K562 (cell line): ENCODE data around the gene SMAP2. TPM values are rescaled to one million over a fixed set of nuclear protein-coding genes. Genes with fewer than 3 reads are reported as not detected.

ENCODE experiments used
- CXXC5 ChIP-seq: fragments of 250-450 bp; sonication (Bioruptor Pico); IDR thresholded peaks from 2 replicates; pipeline ENCODE4 v1.8.0; 2022; ENCODE audit warnings: inconsistent platforms, mild to moderate bottlenecking, moderate library complexity
- DPF2 ChIP-seq: fragments of 450-650 bp; IDR thresholded peaks from 2 replicates; pipeline ENCODE4 v1.6.1; 2016
- FOXK2 ChIP-seq, 2 experiments: fragments of 450-650 bp; IDR thresholded peaks in 1 of 2; conservative IDR thresholded peaks in 1 of 2; 2 replicates each; pipeline ENCODE4 v1.6.1; 2016; ENCODE audit warnings: low read depth in 2 of 2, mild to moderate bottlenecking in 1 of 2
- FOXM1 ChIP-seq, 2 experiments: fragments of 450-650 bp in 1 of 2; sonication (generic) in 1 of 2; formaldehyde crosslinking in 1 of 2; IDR thresholded peaks; 2 replicates each; pipeline versions ENCODE4 v1.6.1 to v1.9.0; 2017 to 2022; ENCODE audit warnings: low read depth in 2 of 2, mild to moderate bottlenecking in 2 of 2, missing genetic modification reagents in 1 of 2, moderate library complexity in 1 of 2
- FOXP1 ChIP-seq: sonication (generic); formaldehyde crosslinking; IDR thresholded peaks from 2 replicates; pipeline ENCODE4 v1.8.0; 2022; ENCODE audit warnings: mild to moderate bottlenecking, missing genetic modification reagents
- HDGF ChIP-seq: fragments of 450-650 bp; IDR thresholded peaks from 2 replicates; pipeline ENCODE4 v1.6.1; 2016
- HES1 ChIP-seq: fragments of 450-650 bp; IDR thresholded peaks from 2 replicates; pipeline ENCODE4 v1.6.1; 2016; ENCODE audit warnings: low read depth, mild to moderate bottlenecking, moderate library complexity
- HINFP ChIP-seq: fragments of 450-650 bp; conservative IDR thresholded peaks from 2 replicates; pipeline ENCODE4 v1.6.1; 2016; ENCODE audit warnings: missing genetic modification characterization, low read depth, mild to moderate bottlenecking, control low read depth, missing compliant biosample characterization
- KDM1A ChIP-seq, 2 experiments: fragments of 450-650 bp; IDR thresholded peaks; 2 replicates each; pipeline ENCODE4 v1.6.1; 2016; ENCODE audit warnings: mild to moderate bottlenecking in 2 of 2
- PATZ1 ChIP-seq: fragments of 250-450 bp; sonication (Bioruptor Pico); IDR thresholded peaks from 2 replicates; pipeline ENCODE4 v1.5.0; 2020; ENCODE audit warnings: mild to moderate bottlenecking, borderline replicate concordance
- PCBP1 ChIP-seq: fragments of 200-400 bp; formaldehyde crosslinking; IDR thresholded peaks from 2 replicates; pipeline ENCODE4 v1.6.1; 2018; ENCODE audit warnings: mild to moderate bottlenecking, low read depth, low read length; ENCODE audit not compliant: poor library complexity, severe bottlenecking
- RBM39 ChIP-seq: fragments of 200-400 bp; formaldehyde crosslinking; optimal IDR thresholded peaks from 2 replicates; pipeline ENCODE3; 2018; ENCODE audit warnings: low read depth, low read length
- RFX5 ChIP-seq: IDR thresholded peaks from 2 replicates; pipeline ENCODE4 v1.6.1; 2011; ENCODE audit warnings: low read depth, mild to moderate bottlenecking, improper control_type of control experiment, low read length
- SLC30A9 ChIP-seq: fragments of 250-450 bp; sonication (Bioruptor Pico); IDR thresholded peaks from 2 replicates; pipeline ENCODE4 v1.8.0; 2022; ENCODE audit warnings: mild to moderate bottlenecking, moderate library complexity
- TCF3 ChIP-seq: sonication (generic); formaldehyde crosslinking; IDR thresholded peaks from 2 replicates; pipeline ENCODE4 v1.4.0; 2020; ENCODE audit warnings: mild to moderate bottlenecking, missing genetic modification reagents
- THAP12 ChIP-seq: fragments of 250-450 bp; sonication (Bioruptor Pico); IDR thresholded peaks from 2 replicates; pipeline ENCODE4 v1.9.0; 2021; ENCODE audit warnings: mild to moderate bottlenecking, inconsistent platforms
- ZC3H8 ChIP-seq: fragments of 450-650 bp; IDR thresholded peaks from 2 replicates; pipeline ENCODE4 v1.6.1; 2017
- ZNF253 ChIP-seq: fragments of 250-450 bp; sonication (Bioruptor Pico); conservative IDR thresholded peaks from 2 replicates; pipeline ENCODE4 v1.6.1; 2021; ENCODE audit warnings: mild to moderate bottlenecking
- ZNF444 ChIP-seq: fragments of 250-450 bp; sonication (Bioruptor Pico); IDR thresholded peaks from 2 replicates; pipeline ENCODE4 v1.4.0; 2020; ENCODE audit warnings: mild to moderate bottlenecking, moderate library complexity
- ZNF668 ChIP-seq: fragments of 250-450 bp; sonication (Bioruptor Pico); IDR thresholded peaks from 2 replicates; pipeline ENCODE4 v1.8.0; 2022; ENCODE audit warnings: mild to moderate bottlenecking, inconsistent platforms
- ZNF766 ChIP-seq: fragments of 200-800 bp; sonication (Bioruptor generic); conservative IDR thresholded peaks from 2 replicates; pipeline ENCODE4 v1.6.1; 2016; ENCODE audit warnings: missing genetic modification characterization, missing compliant biosample characterization
- ZNF785 ChIP-seq: fragments of 250-450 bp; sonication (Bioruptor Pico); IDR thresholded peaks from 2 replicates; pipeline ENCODE4 v1.4.0; 2020; ENCODE audit warnings: mild to moderate bottlenecking
- polyA plus RNA-seq, 8 experiments: library from polyadenylated mRNA; depleted of rRNA in 4 of 8; stranded (reverse) in 5 of 8; unstranded in 3 of 8; fragments of >200 nt; fragmentation: Nextera tagmentation in 2 of 8; fragmentation: Illumina TruSeq in 1 of 8; extraction: Ambion mirVana in 2 of 8; extraction: Trizol in 1 of 8; gene quantifications; 2 replicates each; pipeline versions ENCODE4 v1.2.1 to v1.2.3, GENCODE V29; 2011 to 2014; ENCODE audit warnings: inconsistent platforms in 1 of 8, missing spikeins in 1 of 8
- total RNA-seq, 7 experiments: library from RNA; depleted of rRNA in 6 of 7; stranded (reverse); fragments of >200 nt in 6 of 7; fragmentation: Illumina TruSeq in 2 of 7; extraction: Trizol in 2 of 7; gene quantifications; 2 replicates each; pipeline versions ENCODE4 v1.2.1 to v1.2.3, GENCODE V29; 2011 to 2021; ENCODE audit warnings: low replicate concordance in 1 of 7

SMAP2 gene
- total and polyA plus RNA-seq, 9 of the 15 experiments (the other 6 are each of a cell fraction or from before 2014, with no cell fraction given) = 38.7 to 212 (median 94.1) TPM

- TF ChIP-seq THAP12 (CRISPR knock-in tag) (no peak), HINFP (tag) (no peak; the same call in 1 of the 2 replicates), FOXM1 (IDR thresholded peaks at IDR 0.05; ENCODE audit: low read depth) (no peak), FOXM1 (CRISPR knock-in tag; IDR thresholded peaks at IDR 0.05; ENCODE audit: low read depth) (no peak), FOXP1 (CRISPR knock-in tag) (no peak), ZNF766 (CRISPR knock-in tag) (peak; percentile 58; the same call in 1 of the 2 replicates), PATZ1 (CRISPR knock-in tag) (no peak), ZNF785 (CRISPR knock-in tag) (no peak), RFX5 (no peak), ZC3H8 (no peak), ZNF668 (CRISPR knock-in tag) (0 out of 2 replicates have a peak, but pooled peaks have one; percentile 1), KDM1A (IDR thresholded peaks at IDR 0.05) (no peak), ZNF444 (CRISPR knock-in tag) (0 out of 2 replicates have a peak, but pooled peaks have one; percentile 58), TCF3 (CRISPR knock-in tag) (no peak), FOXK2 (conservative IDR thresholded peaks at IDR 0.05 in 1 of 2, IDR thresholded peaks at IDR 0.05 in 1 of 2; ENCODE audit: low read depth in 2 of 2) (peak; percentile 75 to 86), SLC30A9 (no peak), RBM39 (no peak), PCBP1 (no peak), CXXC5 (CRISPR knock-in tag) (no peak; the same call in 1 of the 2 replicates), ZNF253 (CRISPR knock-in tag) (no peak), HDGF (no peak), HES1 (no peak), DPF2 (peak; percentile 78)
Observed at GRCh38 chr1:40385437-40386358, 12.2 kb downstream of the SMAP2 start (continued).
